Prostate gland (tissue), 2 donors: ENCODE results near the gene USP40.

Experiments used
- CTCF ChIP-seq, 4 experiments: fragments of 200-600 bp in 2 of 4; fragments of 450-650 bp in 2 of 4; sonication (generic) in 2 of 4; IDR thresholded peaks; 1 replicate in 3 of 4; 2 replicates in 1 of 4; pipeline ENCODE4 v1.5.1; 2016 to 2019; ENCODE audit warnings: antibody characterized with exemption in 4 of 4, mild to moderate bottlenecking in 2 of 4, moderate library complexity in 2 of 4
- POLR2A ChIP-seq: fragments of 450-650 bp; IDR thresholded peaks from one replicate; pipeline ENCODE4 v1.6.1; 2016; ENCODE audit warnings: antibody characterized with exemption, mild to moderate bottlenecking

- TF ChIP-seq CTCF (IDR thresholded peaks at IDR 0.05): no peak
- no peak for TF ChIP-seq POLR2A
Measured at GRCh38 chr2:233571001-233571400, 4.4 kb upstream of the USP40 start.
